Coronary artery (tissue), 2 donors: ENCODE results near the gene ZNF43.
"Not testable (repeated sequence)": the region's sequence is repeated elsewhere in the genome, so short reads cannot be mapped to it uniquely, and the experiment has no call there.

Experiments used
- DNase-seq: peaks from one replicate; pipeline ENCODE4 v3.0.0-alpha.2; 2017; ENCODE audit warnings: low spot score
- H3K27ac ChIP-seq, 2 donors: fragments of 200-600 bp; sonication (generic); one replicate each; pipeline ENCODE4 v1.5.1; 2016 to 2019
- H3K4me3 ChIP-seq: fragments of 200-600 bp; sonication (generic); 2 replicates; pipeline ENCODE4 v1.5.1; 2016; ENCODE audit warnings: mild to moderate bottlenecking, moderate library complexity
- CTCF ChIP-seq: fragments of 200-600 bp; sonication (generic); IDR thresholded peaks from one replicate; pipeline ENCODE4 v1.5.1; 2019; ENCODE audit warnings: antibody characterized with exemption

ZNF43 gene

GRCh38 chr19:21835810-21836444 is at the start of gene ZNF43:
TSS of gene ZNF43 (minus strand) at chr19:21836182. CDS start at chr19:21836038, 144 bp downstream.
- peak within 1 kb of the TSS; percentile 85 for H3K4me3 ChIP-seq
- peak within 1 kb of the TSS; percentile 86 to 94 for H3K27ac ChIP-seq
- DNase-seq = peak; percentile 96
- no peak for TF ChIP-seq CTCF

GRCh38 chr19:21885516-21885915 is 49.5 kb upstream of the ZNF43 start:
- H3K27ac ChIP-seq, DNase-seq, H3K4me3 ChIP-seq: not testable (repeated sequence)

GRCh38 chr19:21884786-21885185 is 48.8 kb upstream of the ZNF43 start:
- DNase-seq, H3K27ac ChIP-seq, H3K4me3 ChIP-seq: not testable (repeated sequence)

GRCh38 chr19:21883516-21883915 is 47.5 kb upstream of the ZNF43 start:
- H3K4me3 ChIP-seq = no peak overlapping the region
- no peak overlapping the region for H3K27ac ChIP-seq
- no peak for TF ChIP-seq CTCF
- no peak for DNase-seq

- H3K4me3 ChIP-seq, H3K27ac ChIP-seq, DNase-seq: not testable (repeated sequence)
These were observed 44.8 kb upstream of the ZNF43 start for GRCh38 chr19:21880761-21881160.

- Histone ChIP-seq H3K27ac (no peak overlapping the region), H3K4me3 (no peak overlapping the region)
- DNase-seq = no peak
- no peak for TF ChIP-seq CTCF
These were observed 42.7 kb upstream of the ZNF43 start for GRCh38 chr19:21878646-21879045.

GRCh38 chr19:21877976-21878375 is 42.0 kb upstream of the ZNF43 start:
- DNase-seq = no peak
- H3K27ac ChIP-seq = no peak overlapping the region
- no peak for TF ChIP-seq CTCF
- no peak overlapping the region for H3K4me3 ChIP-seq

- DNase-seq, H3K27ac ChIP-seq, H3K4me3 ChIP-seq: not testable (repeated sequence)
These were observed 40.6 kb upstream of the ZNF43 start for GRCh38 chr19:21876608-21877007.

- no peak for DNase-seq
- no peak overlapping the region for H3K4me3 ChIP-seq
- TF ChIP-seq CTCF = no peak
- no peak overlapping the region for H3K27ac ChIP-seq
These were observed 21.0 kb upstream of the ZNF43 start for GRCh38 chr19:21856773-21857514.
